ENCODE measurements around the gene GNMT.

Gene GNMT

GRCh38 chr6:42938428-42938796 lies 22.1 kb upstream of the GNMT start:
- Histone ChIP-seq H3K9me3 (ENCODE audit: insufficient read depth, low read length) (no peaks in the 10 kb centered on the region), H3K27ac (ENCODE audit: low read depth, low read length) (no peak overlapping the region), H3K36me3 (ENCODE audit: low read length) (peaks cover 5% of the 10 kb centered on the region; the same call in 1 of the 2 replicates), H3K4me3 (ENCODE audit: insufficient read depth, low read length, poor library complexity, severe bottlenecking) (no peak overlapping the region), H3F3A (ENCODE audit: insufficient read depth) (peaks cover 5% of the 10 kb centered on the region; the same call in 1 of the 2 replicates), H3K9me2 (replicated peaks; ENCODE audit: insufficient read depth, low read length) (no peaks in the 10 kb centered on the region), H4K20me1 (ENCODE audit: low read depth, low read length) (no peaks in the 10 kb centered on the region; the same call in 1 of the 2 replicates), H3K4me2 (ENCODE audit: low read depth, low read length, poor library complexity, severe bottlenecking) (no peak overlapping the region), H2AFZ (ENCODE audit: low read depth, low read length, severe bottlenecking) (no peak overlapping the region), H3K79me2 (ENCODE audit: insufficient read depth, low read length) (peaks cover 24% of the 10 kb centered on the region), H3K9ac (ENCODE audit: low read length) (no peak overlapping the region), H3K27me3 (ENCODE audit: low read length) (no peaks in the 10 kb centered on the region)
- TF ChIP-seq EZH2phosphoT487 (conservative IDR thresholded peaks at IDR 0.05; ENCODE audit: low read length) (no peak), CTCF (IDR thresholded peaks at IDR 0.05; ENCODE audit: insufficient read depth, low read length, poor library complexity, severe bottlenecking) (no peak)

- TF ChIP-seq EZH2phosphoT487 (conservative IDR thresholded peaks at IDR 0.05; ENCODE audit: low read length) (no peak), CTCF (IDR thresholded peaks at IDR 0.05; ENCODE audit: insufficient read depth, low read length, poor library complexity, severe bottlenecking) (no peak)
- H3K27me3 ChIP-seq (ENCODE audit: low read length) = no peaks in the 10 kb centered on the region
- peaks cover 5% of the 10 kb centered on the region; the same call in 1 of the 2 replicates for H3F3A ChIP-seq (ENCODE audit: insufficient read depth)
- no peaks in the 10 kb centered on the region; the same call in 1 of the 2 replicates for H4K20me1 ChIP-seq (ENCODE audit: low read depth, low read length)
- no peak overlapping the region for H3K4me2 ChIP-seq (ENCODE audit: low read depth, low read length, poor library complexity, severe bottlenecking)
- no peak overlapping the region for H3K9ac ChIP-seq (ENCODE audit: low read length)
- H3K9me2 ChIP-seq (replicated peaks; ENCODE audit: insufficient read depth, low read length) = no peaks in the 10 kb centered on the region
- H3K4me3 ChIP-seq (ENCODE audit: insufficient read depth, low read length, poor library complexity, severe bottlenecking) = no peak overlapping the region
- peaks cover 5% of the 10 kb centered on the region; the same call in 1 of the 2 replicates for H3K36me3 ChIP-seq (ENCODE audit: low read length)
- peaks cover 17% of the 10 kb centered on the region; the same call in 1 of the 2 replicates for H3K79me2 ChIP-seq (ENCODE audit: insufficient read depth, low read length)
- no peak overlapping the region for H3K27ac ChIP-seq (ENCODE audit: low read depth, low read length)
- no peaks in the 10 kb centered on the region for H3K9me3 ChIP-seq (ENCODE audit: insufficient read depth, low read length)
- H2AFZ ChIP-seq (ENCODE audit: low read depth, low read length, severe bottlenecking) = no peak overlapping the region
Measured at GRCh38 chr6:42938987-42939809, 21.4 kb upstream of the GNMT start.

GRCh38 chr6:42939810-42940167 lies 20.8 kb upstream of the GNMT start:
- TF ChIP-seq EZH2phosphoT487 (conservative IDR thresholded peaks at IDR 0.05; ENCODE audit: low read length) = no peak
- no peak for TF ChIP-seq CTCF (IDR thresholded peaks at IDR 0.05; ENCODE audit: insufficient read depth, low read length, poor library complexity, severe bottlenecking)
- Histone ChIP-seq H3K9me3 (ENCODE audit: insufficient read depth, low read length) (no peaks in the 10 kb centered on the region), H3K27me3 (ENCODE audit: low read length) (no peaks in the 10 kb centered on the region), H4K20me1 (ENCODE audit: low read depth, low read length) (no peaks in the 10 kb centered on the region; the same call in 1 of the 2 replicates), H3K27ac (ENCODE audit: low read depth, low read length) (no peak overlapping the region), H3K9ac (ENCODE audit: low read length) (no peak overlapping the region), H3K36me3 (ENCODE audit: low read length) (peaks cover 5% of the 10 kb centered on the region; the same call in 1 of the 2 replicates), H3K4me3 (ENCODE audit: insufficient read depth, low read length, poor library complexity, severe bottlenecking) (no peak overlapping the region), H3K79me2 (ENCODE audit: insufficient read depth, low read length) (peaks cover 11% of the 10 kb centered on the region; the same call in 1 of the 2 replicates), H2AFZ (ENCODE audit: low read depth, low read length, severe bottlenecking) (no peak overlapping the region), H3F3A (ENCODE audit: insufficient read depth) (peaks cover 5% of the 10 kb centered on the region; the same call in 1 of the 2 replicates), H3K9me2 (replicated peaks; ENCODE audit: insufficient read depth, low read length) (no peaks in the 10 kb centered on the region), H3K4me2 (ENCODE audit: low read depth, low read length, poor library complexity, severe bottlenecking) (no peak overlapping the region)
